Left ventricle myocardium inferior (tissue), 1 donor: Measurements from ENCODE around the gene HOXB3. TPM values are rescaled to one million over a fixed set of nuclear protein-coding genes. Genes with fewer than 3 reads are reported as not detected.
A peak's percentile ranks its signal among the peaks of the same experiment; 100 is the strongest.

ENCODE experiments used
- DNase-seq: peaks from one replicate; pipeline ENCODE4 v3.0.0-alpha.2; 2020
- H3K27ac ChIP-seq: fragments of 200-600 bp; replicated peaks from 2 replicates; pipeline ENCODE4 v1.8.0; 2021
- H3K27me3 ChIP-seq: fragments of 200-600 bp; 2 replicates; pipeline ENCODE4 v1.8.0; 2021; ENCODE audit warnings: low read depth
- H3K36me3 ChIP-seq: fragments of 200-600 bp; 2 replicates; pipeline ENCODE4 v1.8.0; 2021
- H3K4me1 ChIP-seq: fragments of 200-600 bp; 2 replicates; pipeline ENCODE4 v1.8.0; 2021
- H3K4me3 ChIP-seq: fragments of 200-600 bp; 2 replicates; pipeline ENCODE4 v1.8.0; 2021; ENCODE audit warnings: mild to moderate bottlenecking, moderate library complexity
- H3K9me3 ChIP-seq: fragments of 200-600 bp; replicated peaks from 2 replicates; pipeline ENCODE4 v1.8.0; 2021
- CTCF ChIP-seq: fragments of 200-600 bp; IDR thresholded peaks from 2 replicates; pipeline ENCODE4 v1.8.0; 2021; ENCODE audit warnings: antibody characterized with exemption, mild to moderate bottlenecking, borderline replicate concordance
- intact Hi-C: fragments of 100-400 bp; cut with micrococcal nuclease; formaldehyde crosslinking; loops from one replicate; pipeline ENCODE4 v1.11.0; 2022
- total RNA-seq: library from RNA; stranded (reverse); fragmentation: NEBNext Ultra II Directional; extraction: Animal tissue kit (Norgen Biotek cat#: 25700); gene quantifications from one replicate; pipeline ENCODE4 v1.2.1, GENCODE V29; 2021
- donor health status: DM: no; HTN: yes; CAD: no; lungs with severe emphysema.

HOXB3 gene
- total RNA-seq, 1 donor from 2014 or later, result 0.91 TPM

- Histone ChIP-seq H3K27me3 (peaks cover 100% of the 10 kb centered on the region), H3K4me3 (peak overlapping the region; percentile 58), H3K4me1 (peaks cover 29% of the 10 kb centered on the region), H3K9me3 (no peaks in the 10 kb centered on the region), H3K36me3 (no peaks in the 10 kb centered on the region), H3K27ac (peak overlapping the region; percentile 71)
- no peak for TF ChIP-seq CTCF
- DNase-seq, result no peak
- intact Hi-C loops, result no loop called here
Measured at GRCh38 chr17:48579760-48580554, 10.1 kb downstream of the HOXB3 start.

GRCh38 chr17:48579471-48579759, 10.6 kb downstream of the HOXB3 start:
- H3K4me3 ChIP-seq, result no peak overlapping the region
- DNase-seq, result no peak
- peaks cover 100% of the 10 kb centered on the region for H3K27me3 ChIP-seq
- no peaks in the 10 kb centered on the region for H3K36me3 ChIP-seq
- no peak for TF ChIP-seq CTCF
- intact Hi-C loops, result no loop called here
- H3K27ac ChIP-seq, result peak overlapping the region; percentile 71
- H3K9me3 ChIP-seq, result no peaks in the 10 kb centered on the region
- peaks cover 26% of the 10 kb centered on the region for H3K4me1 ChIP-seq

GRCh38 chr17:48578616-48579470, 11.2 kb downstream of the HOXB3 start:
- H3K27me3 ChIP-seq, result peaks cover 100% of the 10 kb centered on the region
- no peaks in the 10 kb centered on the region for H3K36me3 ChIP-seq
- TF ChIP-seq CTCF, result no peak
- H3K27ac ChIP-seq, result peak overlapping the region; percentile 71
- intact Hi-C loops, result no loop called here
- DNase-seq, result no peak
- H3K4me3 ChIP-seq, result peak overlapping the region; percentile 62
- no peaks in the 10 kb centered on the region for H3K9me3 ChIP-seq
- H3K4me1 ChIP-seq, result peaks cover 26% of the 10 kb centered on the region

- intact Hi-C loops, result no loop called here
- Histone ChIP-seq H3K27ac (peak within 1 kb of the TSS; percentile 71), H3K27me3 (peaks cover 100% of the 10 kb centered on the region), H3K4me1 (peaks cover 26% of the 10 kb centered on the region), H3K36me3 (no peaks in the 10 kb centered on the region), H3K4me3 (peak within 1 kb of the TSS; percentile 62), H3K9me3 (no peaks in the 10 kb centered on the region)
- no peak for TF ChIP-seq CTCF
- peak; percentile 68 for DNase-seq
Measured at GRCh38 chr17:48577946-48578615, 12.0 kb downstream of the HOXB3 start, which contains the start of gene HOXB4. HOXB4 (minus strand) TSS chr17:48578350; CDS start chr17:48578319, 31 bp downstream.

- peaks cover 26% of the 10 kb centered on the region for H3K4me1 ChIP-seq
- no peak for DNase-seq
- H3K27me3 ChIP-seq, result peaks cover 100% of the 10 kb centered on the region
- H3K4me3 ChIP-seq, result peak overlapping the region; percentile 62
- TF ChIP-seq CTCF, result no peak
- no peaks in the 10 kb centered on the region for H3K9me3 ChIP-seq
- peak overlapping the region; percentile 71 for H3K27ac ChIP-seq
- no peaks in the 10 kb centered on the region for H3K36me3 ChIP-seq
- intact Hi-C loops, result no loop called here
Measured at GRCh38 chr17:48577330-48577945, 12.6 kb downstream of the HOXB3 start.
